ENCODE data around the gene HIF3A.

- TF ChIP-seq CTCF (IDR thresholded peaks at IDR 0.05; ENCODE audit: extremely low read depth in 1 of 2, insufficient read depth in 1 of 2, low read depth in 1 of 2, low read length in 2 of 2) (no peak), MYC (IDR thresholded peaks at IDR 0.05; ENCODE audit: low read depth, low read length) (no peak), POLR2A (IDR thresholded peaks at IDR 0.05; ENCODE audit: low read depth, low read length) (no peak)
Measured at GRCh38 chr19:46291829-46292228, 5.0 kb upstream of the HIF3A start.
